SK-N-DZ (cell line): ENCODE results near the gene PGBD1.

ENCODE experiments used
- DNase-seq: peaks from one replicate; pipeline ENCODE4 v3.0.0-alpha.2; 2015; ENCODE audit warnings: low spot score
- small RNA-seq, 2 experiments: library from RNA; depleted of rRNA; stranded (forward); fragments of <200 nt; gene quantifications; one replicate each; pipeline ENCODE3, GENCODE V24; 2014

Gene PGBD1

DNA sequence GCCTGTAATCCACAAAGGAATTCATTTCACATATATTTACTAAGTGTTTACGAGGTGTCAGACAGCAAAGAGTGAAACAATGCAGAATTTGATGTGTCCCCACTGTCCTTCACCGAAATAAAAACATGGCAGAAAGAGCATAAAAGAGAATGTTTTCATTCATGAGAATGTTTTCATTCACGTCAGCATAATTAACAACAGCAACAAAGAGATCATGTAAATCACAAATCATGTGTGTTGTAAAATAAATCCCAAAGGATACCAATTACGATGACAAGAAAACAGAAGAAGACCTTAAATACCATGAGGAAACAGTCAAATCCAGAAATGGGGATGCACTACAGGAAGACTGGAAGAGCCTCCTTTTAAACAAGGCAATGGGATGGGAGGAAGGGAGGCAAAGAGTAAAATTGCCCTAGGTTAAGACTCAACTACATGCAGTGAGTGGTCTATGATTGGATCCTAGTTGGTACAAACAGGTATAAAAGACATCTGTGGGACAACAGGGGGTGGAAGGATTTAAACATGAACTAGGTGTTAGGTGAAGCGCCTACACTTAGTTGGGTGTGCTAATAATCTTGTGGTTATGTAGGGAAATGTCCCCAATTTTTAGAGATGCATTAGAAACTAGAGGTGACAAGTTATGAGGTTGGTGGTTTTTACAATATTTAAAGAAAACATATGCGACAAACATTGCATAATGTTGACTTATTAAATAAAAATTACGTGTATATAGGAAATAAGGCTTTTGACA, 53.1 kb downstream of the PGBD1 start:
- no peak for DNase-seq

DNA sequence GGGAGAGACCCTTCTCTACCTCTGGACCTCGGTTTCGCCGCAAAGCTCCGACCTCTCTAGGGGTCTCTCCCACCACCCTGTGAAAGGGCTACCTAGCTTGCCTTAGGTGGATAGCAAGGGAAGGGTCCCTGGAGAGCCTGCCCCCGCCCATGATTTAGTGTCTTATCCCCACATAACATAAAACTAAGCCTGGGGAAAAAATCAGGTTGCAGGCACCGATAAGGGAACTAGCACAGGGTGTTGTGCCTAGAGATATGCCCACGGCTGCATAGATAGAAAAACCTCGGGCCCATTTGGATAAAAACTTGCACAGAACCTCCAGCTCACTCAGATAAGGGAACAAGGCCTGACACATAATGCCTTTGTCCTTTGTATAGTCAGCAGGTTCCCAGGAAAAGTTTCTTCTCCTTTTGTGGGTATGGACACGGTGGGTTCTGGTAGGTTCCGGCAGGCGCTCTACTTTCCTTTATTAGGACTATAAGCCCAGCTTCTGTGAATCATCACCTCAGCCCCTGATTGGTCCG, 53.7 kb downstream of the PGBD1 start:
- DNase-seq, result no peak

DNA sequence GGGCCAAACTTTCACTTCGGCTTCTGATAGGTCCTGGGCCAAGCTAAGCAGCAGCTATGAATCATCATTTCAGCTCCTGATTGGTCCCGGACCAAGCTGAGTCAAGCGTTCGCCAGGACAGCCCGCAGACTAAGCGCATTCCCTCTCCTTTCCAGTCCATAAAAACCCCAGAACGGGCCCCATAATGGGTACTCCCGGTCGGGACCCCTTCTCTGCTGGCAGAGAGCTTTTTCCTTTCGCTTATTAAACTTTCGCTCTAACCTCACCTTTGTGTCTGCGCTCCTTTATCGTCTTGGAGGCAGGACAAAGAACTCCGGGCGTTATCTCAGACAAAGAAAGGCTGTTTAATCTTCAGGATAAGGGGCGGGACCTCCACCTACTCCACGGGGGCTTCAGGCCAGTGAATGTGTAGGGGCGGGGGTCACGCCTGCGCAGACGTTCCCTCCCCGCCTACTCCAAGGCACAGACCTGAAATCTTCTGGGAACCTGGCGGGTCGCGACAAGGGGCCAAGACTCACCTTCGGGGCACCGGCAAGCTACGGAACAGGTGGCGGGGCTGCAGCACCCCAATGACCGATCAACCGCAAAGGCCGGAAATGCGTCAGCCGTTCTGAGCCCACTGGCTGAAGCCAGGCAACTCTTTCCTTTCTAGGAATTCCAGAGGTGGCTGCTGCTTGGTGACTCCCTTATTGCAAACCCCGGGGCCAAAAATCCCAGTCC, 54.4 kb downstream of the PGBD1 start, which contains the start of gene ZSCAN31:
ZSCAN31 (minus strand) TSS at position 585 of the 720 bp plus-strand sequence. CDS start 6,465 bp downstream, outside the sequence.
- peak; percentile 97 for DNase-seq

DNA sequence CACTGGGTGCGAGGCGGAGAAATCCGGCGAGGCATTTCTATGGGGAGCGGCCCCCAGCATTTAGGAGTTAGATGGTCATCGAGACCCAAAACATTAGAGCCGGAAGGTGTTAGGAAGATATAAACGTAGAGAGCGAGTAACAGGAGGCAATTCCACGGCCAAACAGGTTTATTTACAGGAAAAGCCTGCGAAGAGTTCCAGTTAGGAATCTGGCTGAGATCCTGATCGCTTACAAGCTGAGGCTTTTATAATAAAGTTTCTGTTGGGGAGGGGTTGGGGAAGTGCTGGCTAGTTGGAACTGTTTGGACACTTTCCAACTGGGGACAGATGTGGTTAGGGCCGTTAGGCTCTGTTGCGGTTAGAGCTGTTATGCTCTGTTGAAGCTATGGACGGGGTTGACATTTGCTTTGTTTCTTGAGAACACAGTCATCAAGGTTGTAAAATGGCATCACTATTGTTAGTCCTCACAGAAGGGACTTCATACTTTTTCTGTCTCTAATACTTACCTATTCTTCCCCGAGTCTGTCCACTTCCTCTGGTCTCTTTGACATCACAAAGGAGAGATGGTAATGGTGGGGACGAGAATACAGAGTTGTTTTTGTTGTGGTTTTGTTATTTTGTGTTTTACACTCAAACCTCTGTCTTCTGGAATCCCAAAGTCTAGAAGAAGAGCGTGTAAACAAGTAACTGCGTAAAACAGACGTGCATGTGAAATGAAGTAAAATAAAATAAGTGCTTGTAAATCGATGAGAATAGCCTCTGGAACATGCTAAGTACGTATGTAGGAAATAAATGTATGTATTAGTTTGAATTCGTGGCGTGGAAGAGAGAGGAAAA, 55.1 kb downstream of the PGBD1 start:
- no peak for DNase-seq

DNA sequence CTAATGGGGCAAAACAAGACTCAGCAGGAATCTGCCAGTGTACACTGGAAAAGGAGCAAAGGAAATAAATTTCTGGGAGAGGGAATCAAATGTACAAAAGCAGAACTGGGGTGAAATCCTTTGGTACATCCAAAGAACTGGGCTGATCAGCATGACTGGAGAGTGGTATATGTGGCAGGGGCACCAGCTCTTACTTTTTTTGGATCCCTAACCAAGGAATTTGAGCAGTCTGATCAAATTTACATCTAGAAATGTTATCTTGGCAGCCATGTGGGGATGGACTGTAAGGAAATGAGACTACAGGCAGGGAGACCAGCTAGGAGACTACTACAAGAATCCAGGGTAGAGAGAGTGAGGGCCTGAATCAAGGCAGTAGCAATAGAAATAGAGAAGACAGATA, 55.7 kb downstream of the PGBD1 start:
- no peak for DNase-seq

DNA sequence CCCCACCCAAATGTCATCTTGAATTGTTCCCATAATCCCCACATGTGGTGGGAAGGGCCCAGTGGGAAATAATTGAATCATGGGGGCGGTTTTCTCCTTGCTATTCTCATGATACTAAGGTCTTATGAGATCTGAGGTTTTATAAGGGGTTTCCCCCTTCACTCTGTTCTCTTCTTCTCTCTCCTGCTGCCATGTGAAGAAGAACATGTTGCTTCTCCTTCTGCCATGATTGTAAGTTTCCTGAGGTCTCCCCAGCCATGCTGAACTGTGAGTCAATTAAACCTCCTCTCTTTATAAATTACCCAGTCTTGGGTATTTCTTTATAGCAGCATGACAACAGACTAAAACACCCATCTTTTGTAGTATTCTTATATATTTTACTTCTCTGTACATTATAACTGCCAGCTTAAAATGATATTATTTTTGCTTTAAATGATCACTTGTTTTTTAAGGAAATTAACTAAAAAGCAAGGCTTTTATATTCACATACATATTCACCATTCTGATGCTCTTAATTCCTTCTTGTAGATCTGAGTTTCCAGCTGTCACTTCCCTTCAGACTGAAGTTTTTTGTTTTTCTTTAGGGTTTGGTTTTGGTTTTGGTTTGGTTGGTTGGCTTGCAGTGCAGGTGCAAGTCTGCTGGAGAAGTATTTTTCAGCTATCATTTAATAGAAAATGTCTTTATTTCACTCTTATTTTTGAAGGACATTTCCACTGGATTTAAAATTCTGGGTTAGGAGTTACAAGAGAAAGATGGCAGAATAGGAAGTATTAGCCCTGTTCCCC, 59.1 kb downstream of the PGBD1 start:
- no peak for DNase-seq

DNA sequence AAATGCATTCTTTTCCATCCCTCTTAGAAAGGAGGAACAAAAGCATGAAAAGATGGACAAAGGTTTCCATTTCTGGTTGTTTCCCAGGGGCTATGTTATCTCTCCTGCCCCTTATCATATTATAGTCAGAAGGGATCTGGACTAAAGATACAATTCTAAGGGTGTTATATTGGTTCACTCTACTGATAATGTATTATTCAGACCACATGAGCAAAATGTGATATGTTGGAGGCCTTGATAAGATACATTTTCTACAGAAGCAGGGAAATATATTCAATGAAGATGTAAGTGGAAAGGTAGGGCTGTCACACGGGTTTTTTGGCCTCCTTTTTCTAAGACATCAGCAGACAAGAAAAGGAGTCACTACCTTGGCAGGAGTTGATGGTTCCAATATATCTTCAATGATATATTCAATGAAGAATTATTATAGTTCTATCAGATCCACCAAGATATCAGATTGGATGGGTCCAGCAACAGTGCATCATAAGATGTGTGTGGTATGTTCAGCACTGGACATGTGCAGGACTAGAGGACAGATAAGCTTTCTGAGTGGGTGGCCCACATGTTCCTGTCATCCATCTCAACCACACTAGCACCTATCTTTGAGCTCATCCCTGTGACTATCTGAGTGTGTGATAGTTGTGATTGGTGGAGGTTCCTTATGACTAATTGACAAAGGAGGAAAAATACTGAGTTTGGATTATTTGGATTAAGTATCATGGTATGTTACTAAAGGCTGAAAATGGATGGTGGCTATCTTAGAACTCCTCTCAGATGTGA, 62.7 kb downstream of the PGBD1 start:
- DNase-seq, result no peak

GRCh38 chr6:28345201-28345600, 63.8 kb downstream of the PGBD1 start:
- DNase-seq, result no peak

DNA sequence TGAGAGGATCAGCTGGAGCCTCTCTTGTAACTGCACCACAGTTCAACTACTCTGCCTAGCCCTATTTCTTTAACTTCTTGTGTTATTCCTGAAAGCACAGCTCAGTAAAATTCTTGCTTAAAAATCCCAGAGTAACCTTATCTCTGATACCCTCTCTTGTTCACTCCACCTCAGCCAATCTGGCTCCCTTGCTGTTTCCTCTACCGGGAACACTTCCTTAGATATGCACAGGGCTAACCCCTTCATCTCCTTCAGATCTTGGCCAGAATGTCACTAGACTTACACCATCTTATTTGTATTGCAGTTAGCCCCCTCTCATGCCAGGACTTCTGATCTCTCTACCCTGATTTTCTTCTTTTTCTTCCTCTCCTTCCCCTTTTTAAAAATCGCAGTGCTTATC, 65.7 kb downstream of the PGBD1 start:
- no peak for DNase-seq

GRCh38 chr6:28349344-28349891, 68.0 kb downstream of the PGBD1 start:
- no peak for DNase-seq

- peak; percentile 74 for DNase-seq
Observed at GRCh38 chr6:28349892-28350737, 68.7 kb downstream of the PGBD1 start, which contains the start of gene ZKSCAN3. Gene ZKSCAN3 (plus strand): TSS chr6:28349947. CDS start chr6:28359587, 9,640 bp downstream.

GRCh38 chr6:28351087-28351486, 69.7 kb downstream of the PGBD1 start:
- no peak for DNase-seq

DNA sequence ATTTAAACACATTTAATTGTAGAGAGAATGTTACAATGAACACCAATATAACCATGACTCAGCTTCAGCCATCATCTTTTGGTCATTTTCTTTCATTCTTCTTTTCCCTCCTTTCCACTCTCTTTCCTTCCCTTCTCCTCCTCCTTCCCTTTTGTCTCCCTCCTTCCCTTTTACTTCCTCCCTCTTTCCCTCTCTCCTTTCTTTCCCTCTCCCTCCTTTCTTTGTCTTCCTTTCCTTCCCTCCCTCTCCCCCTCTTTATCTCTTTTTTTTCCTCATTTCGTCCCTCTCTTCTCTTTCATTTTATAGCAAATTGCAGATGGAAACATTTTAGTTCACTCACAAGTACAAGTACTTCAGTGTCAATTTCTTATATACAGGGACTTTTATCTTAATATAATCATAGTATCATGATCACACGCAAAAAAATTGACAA, 70.1 kb downstream of the PGBD1 start:
- DNase-seq, result no peak

Small RNA genes within 50 kb of the gene (small RNA-seq; reads per million reads assigned to genes)
- gene AL021997.1 (0 reads per million in 2 experiments), gene AL021997.2 (0 reads per million in 2 experiments)
